Activated B cell treated with CpG ODN at 0.5 μM for 24 hours (primary cell): ENCODE results near the gene TM4SF1. TPM values are rescaled to one million over a fixed set of nuclear protein-coding genes. Genes with fewer than 3 reads are reported as not detected.

Experiments
- ATAC-seq: fragments of 200-7000 bp; cut with Tn5 transposase; one replicate; pipeline ENCODE4 v1.10.0; 2021; ENCODE audit warnings: low read depth, mild to moderate bottlenecking, moderate library complexity
- CTCF ChIA-PET: fragments of 350-600 bp; sonication (Branson Sonifier 250); formaldehyde crosslinking; loops from one replicate; lab custom pipeline; 2021; ENCODE audit warnings: antibody characterized with exemption; lab: Charles Lee
- POLR2A ChIA-PET: fragments of 350-600 bp; sonication (Branson Sonifier 250); formaldehyde crosslinking; loops from one replicate; lab custom pipeline; 2021; ENCODE audit warnings: antibody characterized with exemption; lab: Charles Lee
- DNase-seq: peaks from one replicate; pipeline ENCODE4 v3.0.0; 2022
- H3K27ac Mint-ChIP-seq: one replicate; pipeline ENCODE4 v1.8.0; 2020; ENCODE audit warnings: mixed read lengths
- H3K27me3 Mint-ChIP-seq: one replicate; pipeline ENCODE4 v1.8.0; 2021; ENCODE audit warnings: mixed read lengths
- H3K36me3 Mint-ChIP-seq: one replicate; pipeline ENCODE4 v1.8.0; 2021; ENCODE audit warnings: low read depth, mixed read lengths
- H3K4me1 Mint-ChIP-seq: one replicate; pipeline ENCODE4 v1.8.0; 2021; ENCODE audit warnings: mixed read lengths
- H3K4me3 Mint-ChIP-seq: one replicate; pipeline ENCODE4 v1.8.0; 2020; ENCODE audit warnings: mild to moderate bottlenecking, mixed read lengths
- H3K9me3 Mint-ChIP-seq: one replicate; pipeline ENCODE4 v1.8.0; 2020; ENCODE audit warnings: mixed read lengths
- intact Hi-C: fragments of 100-400 bp; cut with micrococcal nuclease; formaldehyde crosslinking; loops from one replicate; pipeline ENCODE4 v1.15.1; 2024
- total RNA-seq: library from RNA; stranded (reverse); gene quantifications from 2 replicates; pipeline ENCODE4 v1.2.3, GENCODE V29; 2022
- TF ChIP-seq, protein P1 (sequence below): fragments of 200-600 bp; IDR thresholded peaks from one replicate; pipeline ENCODE4 v1.8.0; 2022; ENCODE audit warnings: antibody characterized with exemption, mild to moderate bottlenecking

The TM4SF1 gene
- total RNA-seq, 1 donor from 2014 or later: not detected

DNA sequence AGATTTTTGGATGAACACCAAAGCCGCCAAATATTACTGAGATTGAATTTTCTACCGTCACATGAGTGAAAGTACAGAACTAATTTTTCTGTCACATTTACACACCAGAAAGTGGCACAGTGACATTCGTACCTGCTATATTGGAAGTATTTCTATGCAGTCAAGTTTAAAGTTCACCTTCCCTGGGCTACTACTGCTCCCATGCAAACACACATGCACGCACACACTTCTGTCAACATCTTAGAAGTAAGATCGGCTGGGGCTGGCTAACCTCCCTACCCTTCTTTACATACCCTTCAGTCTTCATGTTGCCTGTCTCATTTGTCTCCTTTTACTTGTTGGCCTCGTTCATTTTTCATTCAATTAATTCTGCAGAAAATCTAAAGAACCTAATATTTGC lies 19.0 kb upstream of the TM4SF1 start:
- ChIA-PET POLR2A (no interaction called here), CTCF (no interaction called here)
- Mint-ChIP-seq H3K4me1 (no peaks in the 10 kb centered on the region), H3K27ac (no peak overlapping the region), H3K9me3 (no peaks in the 10 kb centered on the region), H3K27me3 (no peaks in the 10 kb centered on the region), H3K36me3 (no peaks in the 10 kb centered on the region), H3K4me3 (no peak overlapping the region)
- TF ChIP-seq, protein P1, sequence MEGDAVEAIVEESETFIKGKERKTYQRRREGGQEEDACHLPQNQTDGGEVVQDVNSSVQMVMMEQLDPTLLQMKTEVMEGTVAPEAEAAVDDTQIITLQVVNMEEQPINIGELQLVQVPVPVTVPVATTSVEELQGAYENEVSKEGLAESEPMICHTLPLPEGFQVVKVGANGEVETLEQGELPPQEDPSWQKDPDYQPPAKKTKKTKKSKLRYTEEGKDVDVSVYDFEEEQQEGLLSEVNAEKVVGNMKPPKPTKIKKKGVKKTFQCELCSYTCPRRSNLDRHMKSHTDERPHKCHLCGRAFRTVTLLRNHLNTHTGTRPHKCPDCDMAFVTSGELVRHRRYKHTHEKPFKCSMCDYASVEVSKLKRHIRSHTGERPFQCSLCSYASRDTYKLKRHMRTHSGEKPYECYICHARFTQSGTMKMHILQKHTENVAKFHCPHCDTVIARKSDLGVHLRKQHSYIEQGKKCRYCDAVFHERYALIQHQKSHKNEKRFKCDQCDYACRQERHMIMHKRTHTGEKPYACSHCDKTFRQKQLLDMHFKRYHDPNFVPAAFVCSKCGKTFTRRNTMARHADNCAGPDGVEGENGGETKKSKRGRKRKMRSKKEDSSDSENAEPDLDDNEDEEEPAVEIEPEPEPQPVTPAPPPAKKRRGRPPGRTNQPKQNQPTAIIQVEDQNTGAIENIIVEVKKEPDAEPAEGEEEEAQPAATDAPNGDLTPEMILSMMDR: no peak
- ATAC-seq (no peak), DNase-seq (no peak)
- intact Hi-C loops: no loop called here

- no peak for ATAC-seq
- no peaks in the 10 kb centered on the region for H3K27me3 Mint-ChIP-seq
Observed at GRCh38 chr3:149395107-149396089, 17.9 kb upstream of the TM4SF1 start.

GRCh38 chr3:149393345-149394160 lies 16.1 kb upstream of the TM4SF1 start:
- H3K27me3 Mint-ChIP-seq: peaks cover 2% of the 10 kb centered on the region
- no peak overlapping the region for H3K4me3 Mint-ChIP-seq
- intact Hi-C loops: loop anchor here (2.0 kb wide), 1 partner anchor 87 kb away; no protein-coding TSS in a partner anchor
- no peaks in the 10 kb centered on the region for H3K4me1 Mint-ChIP-seq
- ChIA-PET CTCF (no interaction called here), POLR2A (no interaction called here)
- no peak overlapping the region for H3K27ac Mint-ChIP-seq
- H3K9me3 Mint-ChIP-seq: no peaks in the 10 kb centered on the region
- H3K36me3 Mint-ChIP-seq: no peaks in the 10 kb centered on the region
- DNase-seq (no peak), ATAC-seq (no peak)
- TF ChIP-seq, protein P1: no peak

More at GRCh38 chr3:149395107-149396089, 17.9 kb upstream of the TM4SF1 start:
- Mint-ChIP-seq H3K4me3 (no peak overlapping the region), H3K4me1 (no peaks in the 10 kb centered on the region), H3K9me3 (no peaks in the 10 kb centered on the region), H3K36me3 (no peaks in the 10 kb centered on the region), H3K27ac (no peak overlapping the region)
- DNase-seq: no peak
- POLR2A ChIA-PET: no interaction called here
- CTCF ChIA-PET: no interaction called here
- intact Hi-C loops: no loop called here
- TF ChIP-seq, protein P1: no peak

GRCh38 chr3:149391960-149392359 lies 14.5 kb upstream of the TM4SF1 start:
- intact Hi-C loops: loop anchor here (2.0 kb wide), 1 partner anchor 89 kb away; no protein-coding TSS in a partner anchor
- Mint-ChIP-seq H3K4me1 (no peaks in the 10 kb centered on the region), H3K9me3 (no peaks in the 10 kb centered on the region), H3K27me3 (peaks cover 2% of the 10 kb centered on the region), H3K36me3 (no peaks in the 10 kb centered on the region), H3K27ac (no peak overlapping the region), H3K4me3 (no peak overlapping the region)
- ATAC-seq (no peak), DNase-seq (no peak)
- POLR2A ChIA-PET: no interaction called here
- CTCF ChIA-PET: no interaction called here
- TF ChIP-seq, protein P1: no peak
